ENCODE data around the gene KCNMA1.
"Not testable (repeated sequence)": the region's sequence is repeated elsewhere in the genome, so short reads cannot be mapped to it uniquely, and the experiment has no call there.

Gene KCNMA1

GRCh38 chr10:77363210-77363609 is 274.4 kb downstream of the KCNMA1 start:
- no peak for DNase-seq (ENCODE audit: low read depth)

GRCh38 chr10:77361831-77362230 is 275.8 kb downstream of the KCNMA1 start:
- DNase-seq (ENCODE audit: low read depth), result no peak

- no peak for DNase-seq (ENCODE audit: low read depth)
Measured at GRCh38 chr10:77361426-77361825, 276.2 kb downstream of the KCNMA1 start.

GRCh38 chr10:77360835-77361234 is 276.8 kb downstream of the KCNMA1 start:
- no peak for DNase-seq (ENCODE audit: low read depth)

- DNase-seq (ENCODE audit: low read depth), result no peak
Measured at GRCh38 chr10:77359950-77360520, 277.6 kb downstream of the KCNMA1 start.

- DNase-seq (ENCODE audit: low read depth), result no peak
Measured at GRCh38 chr10:77359287-77359691, 278.3 kb downstream of the KCNMA1 start.

- DNase-seq (ENCODE audit: low read depth), result no peak
Measured at GRCh38 chr10:77358656-77359055, 279.0 kb downstream of the KCNMA1 start.

GRCh38 chr10:77357611-77358310 is 279.8 kb downstream of the KCNMA1 start:
- no peak for DNase-seq (ENCODE audit: low read depth)

- DNase-seq (ENCODE audit: low read depth), result no peak
Measured at GRCh38 chr10:77357185-77357584, 280.4 kb downstream of the KCNMA1 start.

GRCh38 chr10:77355844-77356243 is 281.8 kb downstream of the KCNMA1 start:
- DNase-seq (ENCODE audit: low read depth), result no peak

- no peak for DNase-seq (ENCODE audit: low read depth)
Measured at GRCh38 chr10:77351386-77351785, 286.2 kb downstream of the KCNMA1 start.

- DNase-seq (ENCODE audit: low read depth), result no peak
Measured at GRCh38 chr10:77350711-77351119, 286.9 kb downstream of the KCNMA1 start.

GRCh38 chr10:77350134-77350533 is 287.5 kb downstream of the KCNMA1 start:
- no peak for DNase-seq (ENCODE audit: low read depth)

- DNase-seq (ENCODE audit: low read depth), result no peak
Measured at GRCh38 chr10:77349226-77349625, 288.4 kb downstream of the KCNMA1 start.

- DNase-seq (ENCODE audit: low read depth), result no peak
Measured at GRCh38 chr10:77348751-77349150, 288.9 kb downstream of the KCNMA1 start.

GRCh38 chr10:77348082-77348481 is 289.5 kb downstream of the KCNMA1 start:
- DNase-seq (ENCODE audit: low read depth), result no peak

GRCh38 chr10:77347052-77347451 is 290.6 kb downstream of the KCNMA1 start:
- DNase-seq (ENCODE audit: low read depth), result no peak

- DNase-seq (ENCODE audit: low read depth), result no peak
Measured at GRCh38 chr10:77341055-77341454, 296.6 kb downstream of the KCNMA1 start.

- not testable (repeated sequence) for DNase-seq (ENCODE audit: low read depth)
Measured at GRCh38 chr10:77339872-77340271, 297.7 kb downstream of the KCNMA1 start.

GRCh38 chr10:77339166-77339565 is 298.4 kb downstream of the KCNMA1 start:
- DNase-seq (ENCODE audit: low read depth), result no peak

- no peak for DNase-seq (ENCODE audit: low read depth)
Measured at GRCh38 chr10:77338143-77338542, 299.5 kb downstream of the KCNMA1 start.

- no peak for DNase-seq (ENCODE audit: low read depth)
Measured at GRCh38 chr10:77334501-77334900, 303.1 kb downstream of the KCNMA1 start.

GRCh38 chr10:77333610-77334340 is 303.8 kb downstream of the KCNMA1 start:
- no peak for DNase-seq (ENCODE audit: low read depth)

All from activated T-helper 9 cell treated with anti-CD3 and anti-CD28 coated beads, Interleukin-2, amount 50 U/mL, for 16 hours (primary cell).